Myocyte (in vitro differentiated cells): ENCODE results near the gene FKBP5. TPM values are rescaled to one million over a fixed set of nuclear protein-coding genes. Genes with fewer than 3 reads are reported as not detected.
"Not testable (repeated sequence)": the region's sequence is repeated elsewhere in the genome, so short reads cannot be mapped to it uniquely, and the experiment has no call there.

ENCODE experiments used
- DNase-seq: peaks from one replicate; pipeline ENCODE4 v3.0.0-alpha.2; 2012; ENCODE audit warnings: low read depth
- total RNA-seq: library from RNA; depleted of rRNA; stranded (reverse); fragments of >200 nt; gene quantifications from 2 replicates; pipeline ENCODE4 v1.2.3, GENCODE V29; 2014

FKBP5 gene
- total RNA-seq, 1 donor from 2014 or later = 13.4 TPM

DNA sequence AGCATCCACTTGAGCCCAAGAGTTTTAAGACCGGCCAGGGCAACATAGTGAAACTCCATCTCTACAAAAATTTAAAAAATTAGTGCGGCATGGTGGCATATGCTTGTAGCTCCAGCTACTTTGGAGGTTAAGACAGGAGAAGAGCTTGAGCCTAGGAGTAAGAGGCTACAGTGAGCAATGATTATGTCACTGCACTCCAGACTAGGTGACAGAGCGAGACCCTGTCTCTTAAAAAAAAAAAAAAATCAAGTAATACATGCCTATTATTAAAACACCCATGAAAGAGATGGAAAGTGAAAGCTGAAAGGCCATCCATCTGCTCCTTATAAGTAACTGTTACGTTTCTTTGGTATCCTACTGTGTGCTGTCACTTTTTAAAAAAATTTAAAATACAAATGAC lies 66.4 kb downstream of the FKBP5 start:
- DNase-seq = no peak

DNA sequence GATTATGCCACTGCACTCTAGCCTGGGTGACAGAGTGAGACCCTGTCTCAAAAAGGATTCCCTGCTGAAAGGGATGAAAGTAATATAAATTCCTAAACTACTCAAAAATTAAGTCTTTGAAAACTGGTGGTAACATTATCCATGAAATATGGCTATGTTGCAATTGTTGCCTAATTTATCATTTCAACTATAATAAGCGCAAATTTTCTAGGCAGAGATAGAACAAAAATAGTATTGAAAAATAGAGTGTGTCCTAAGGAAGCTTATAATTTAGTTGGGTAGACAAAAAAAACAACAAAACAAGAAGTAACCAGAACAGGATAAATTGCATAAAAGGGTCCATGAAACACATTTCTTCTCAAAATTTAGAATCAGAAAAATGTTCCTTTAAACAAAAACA lies 68.0 kb downstream of the FKBP5 start:
- no peak for DNase-seq

DNA sequence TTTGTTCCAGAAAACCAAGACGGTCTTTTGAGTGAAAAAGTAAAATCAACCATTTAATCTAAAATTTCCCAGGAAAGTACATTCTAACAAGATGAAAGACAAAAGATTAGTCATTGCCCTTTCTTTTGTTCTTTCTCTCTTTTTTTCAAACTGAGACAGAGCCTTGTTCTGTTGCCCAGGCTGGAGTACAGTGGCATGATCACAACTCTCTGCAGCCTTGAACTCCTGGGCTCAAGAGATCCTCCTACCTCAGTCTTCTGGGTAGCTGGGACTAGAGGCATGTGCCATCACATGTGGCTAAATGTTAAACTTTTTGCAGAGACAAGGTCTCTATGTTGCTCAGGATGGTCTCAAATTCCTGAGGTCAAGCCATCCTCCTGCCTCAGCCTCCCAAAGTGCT lies 75.0 kb downstream of the FKBP5 start:
- DNase-seq = no peak

DNA sequence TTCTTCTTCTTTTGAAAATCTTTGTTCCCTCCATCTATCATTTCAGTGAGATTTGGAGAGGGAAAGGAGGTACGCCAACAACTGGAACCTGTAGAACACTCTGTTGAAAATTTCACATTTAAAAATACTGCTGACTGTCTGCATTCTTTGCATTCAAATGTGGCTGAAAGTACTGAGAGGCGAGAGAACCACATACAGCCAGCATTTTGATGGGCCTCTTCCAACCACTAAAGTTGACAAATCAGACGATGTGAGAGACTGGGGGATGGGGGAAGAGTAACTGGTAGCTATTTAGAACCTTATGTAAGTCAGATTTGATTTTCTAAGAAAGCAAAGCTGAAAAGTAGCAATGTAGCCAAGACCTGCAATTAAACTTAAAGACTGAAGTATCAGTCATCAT lies 77.5 kb downstream of the FKBP5 start:
- DNase-seq = peak; percentile 56

DNA sequence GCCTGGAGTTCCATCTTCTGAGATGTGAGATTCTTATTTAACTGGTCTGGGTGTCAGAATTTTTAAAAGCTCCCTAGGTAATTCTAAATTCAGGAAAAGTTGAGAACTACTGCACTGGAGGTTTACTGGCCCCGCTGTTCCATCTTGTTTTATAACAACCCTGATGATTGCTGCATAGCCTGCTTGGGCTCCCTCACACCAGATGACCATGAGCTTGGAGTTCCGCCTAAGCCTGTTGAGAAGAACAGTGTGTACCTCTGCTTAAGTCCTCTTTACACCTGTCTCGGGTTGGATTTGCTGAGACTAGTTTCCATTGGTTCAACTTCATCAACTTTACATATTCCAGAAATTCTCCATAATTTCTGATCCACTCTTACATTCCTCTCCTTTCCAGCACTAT lies 77.9 kb downstream of the FKBP5 start:
- no peak for DNase-seq

DNA sequence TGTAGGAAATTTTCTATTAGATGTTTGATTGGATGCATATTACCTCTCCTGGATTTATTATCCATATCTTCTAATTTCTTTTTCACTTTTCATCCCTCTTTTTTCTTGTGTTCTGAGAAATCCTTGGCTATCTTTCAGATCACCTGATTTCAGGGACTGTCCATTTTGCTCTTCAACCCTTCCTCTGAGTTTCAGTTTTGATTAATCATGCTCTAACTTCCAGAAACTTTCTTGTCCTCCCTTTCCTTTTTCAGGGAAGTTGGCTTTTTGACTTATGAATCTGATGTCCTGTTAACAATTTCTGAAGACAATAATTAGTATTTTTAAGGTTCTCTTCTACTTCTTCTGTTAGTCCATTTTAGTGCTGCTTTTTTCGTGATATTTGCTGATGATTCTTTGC lies 79.1 kb downstream of the FKBP5 start:
- DNase-seq = no peak

DNA sequence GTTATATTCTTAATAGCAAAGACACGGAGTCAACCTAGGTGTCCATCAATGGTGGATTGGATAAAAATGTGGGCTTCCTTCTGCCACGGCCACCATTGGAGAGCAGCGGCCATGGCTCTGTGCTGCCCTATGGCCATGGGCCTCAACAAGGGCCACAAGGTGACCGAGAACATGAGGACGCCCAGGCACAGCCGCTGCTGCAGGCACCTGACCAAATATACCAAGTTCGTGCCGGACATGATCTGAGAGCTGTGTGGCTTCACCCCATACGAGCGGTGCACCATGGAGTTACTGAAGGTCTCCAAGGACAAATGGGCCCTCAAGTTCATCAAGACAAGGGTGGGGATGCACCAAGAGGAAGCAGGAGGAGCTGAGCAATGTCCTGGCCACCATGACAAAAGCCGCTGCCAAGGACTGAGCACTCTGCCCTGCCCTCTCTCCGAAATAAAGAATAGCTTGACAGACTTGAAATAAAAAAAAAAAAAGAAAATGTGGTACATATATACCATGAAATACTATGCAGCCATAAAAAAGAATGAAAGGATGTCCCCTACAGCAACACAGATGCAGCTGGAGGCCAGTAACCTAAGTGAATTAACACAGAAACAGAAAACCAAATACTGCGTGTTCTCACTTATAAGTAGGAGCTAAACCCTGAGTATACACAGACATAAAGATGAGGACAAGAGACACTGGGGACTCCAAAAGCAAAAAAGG lies 81.0 kb downstream of the FKBP5 start:
- DNase-seq = no peak

DNA sequence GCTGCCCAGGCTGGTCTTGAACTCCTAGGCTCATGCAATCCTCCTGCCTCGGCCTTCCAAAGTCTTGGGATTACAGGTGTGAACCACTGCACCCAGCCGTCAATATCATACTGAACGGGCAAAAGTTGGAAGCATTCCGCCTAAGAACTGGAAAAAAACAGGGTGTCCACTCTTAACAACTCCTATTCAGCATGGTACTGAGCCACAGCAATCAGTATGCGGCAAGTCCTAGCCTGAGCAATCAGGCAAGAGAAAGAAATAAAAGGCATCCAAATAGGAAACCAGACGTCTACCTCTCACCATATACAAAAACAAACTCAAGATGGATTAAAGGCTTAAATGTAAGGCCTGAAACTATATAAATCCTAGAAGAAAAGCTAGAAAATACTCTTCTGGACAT lies 83.1 kb downstream of the FKBP5 start:
- no peak for DNase-seq

DNA sequence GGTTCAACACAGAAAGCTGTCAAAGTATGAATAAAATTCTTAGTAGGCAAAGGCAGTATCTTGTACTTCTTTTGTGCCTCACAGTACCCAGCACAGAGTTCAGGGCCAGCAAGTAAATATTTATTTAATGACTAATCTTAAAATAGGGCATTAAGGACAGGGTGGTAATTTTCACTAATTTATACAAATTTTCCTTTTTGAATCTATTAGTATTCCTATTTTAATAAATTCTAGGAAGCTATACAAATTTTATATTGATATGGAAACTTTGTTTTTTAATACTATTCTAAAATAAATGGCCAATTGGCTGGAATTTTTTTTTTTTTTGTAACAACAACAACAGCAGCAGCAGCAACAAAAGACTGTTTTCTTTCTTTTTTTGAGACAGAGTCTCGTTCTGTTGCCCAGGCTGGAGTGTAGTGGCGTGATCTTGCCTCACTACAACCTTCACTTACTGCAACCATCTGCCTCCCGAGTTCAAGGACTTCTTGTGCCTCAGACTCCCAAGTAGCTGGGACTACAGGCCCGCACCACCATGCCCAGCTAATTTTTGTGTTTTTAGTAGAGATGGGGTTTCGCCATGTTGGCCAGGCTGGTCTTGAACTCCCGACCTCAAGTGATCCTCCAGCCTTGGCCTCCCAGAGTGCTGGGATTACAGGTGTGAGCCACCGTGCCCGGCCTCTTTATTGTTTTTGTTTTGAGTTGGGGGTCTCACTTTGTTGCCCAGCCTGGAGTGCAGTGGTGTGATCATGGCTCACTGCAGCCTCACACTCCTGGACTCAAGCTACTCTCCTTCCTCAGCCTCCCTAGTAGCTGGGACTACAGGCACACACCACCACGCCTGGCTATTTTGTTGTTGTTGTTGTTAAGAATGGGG lies 85.2 kb downstream of the FKBP5 start:
- no peak for DNase-seq

DNA sequence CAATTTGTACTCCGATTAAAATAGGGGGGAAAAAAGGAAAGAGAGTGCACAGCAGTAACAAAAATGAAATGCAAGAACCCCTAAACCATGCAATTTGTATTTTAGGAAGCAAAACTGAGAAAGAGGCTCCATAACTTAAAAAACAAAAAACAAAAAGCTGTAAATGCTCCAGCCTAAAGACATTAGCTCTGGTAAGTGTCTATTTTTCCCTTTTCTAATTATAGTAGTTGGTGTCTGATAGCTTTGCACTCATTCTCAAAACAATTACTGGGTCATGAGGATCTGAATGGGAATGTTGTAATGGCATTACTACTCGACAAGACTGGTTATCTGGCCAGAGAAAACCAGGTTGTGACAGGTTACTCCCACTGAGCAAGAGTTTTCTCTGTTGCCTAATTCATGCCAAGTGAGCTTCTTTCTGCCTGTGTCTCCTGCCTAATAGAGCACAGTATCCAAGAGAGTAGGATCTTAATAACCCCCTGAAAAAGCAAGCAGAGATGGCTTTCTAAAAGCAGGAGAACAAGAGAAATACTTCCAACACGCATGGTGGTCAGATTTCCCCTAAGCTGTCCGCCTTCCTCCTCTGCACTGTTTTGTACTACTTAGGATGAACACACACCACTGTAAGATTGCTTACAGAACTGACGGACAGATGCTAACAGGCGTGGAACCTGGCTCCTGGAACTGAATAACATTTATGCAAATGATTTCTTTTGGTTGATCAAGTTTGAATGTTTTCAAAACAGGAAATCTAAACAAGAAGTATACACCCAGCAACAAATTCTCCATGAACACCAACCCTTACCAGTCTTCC lies 86.4 kb downstream of the FKBP5 start:
- peak; percentile 68 for DNase-seq

DNA sequence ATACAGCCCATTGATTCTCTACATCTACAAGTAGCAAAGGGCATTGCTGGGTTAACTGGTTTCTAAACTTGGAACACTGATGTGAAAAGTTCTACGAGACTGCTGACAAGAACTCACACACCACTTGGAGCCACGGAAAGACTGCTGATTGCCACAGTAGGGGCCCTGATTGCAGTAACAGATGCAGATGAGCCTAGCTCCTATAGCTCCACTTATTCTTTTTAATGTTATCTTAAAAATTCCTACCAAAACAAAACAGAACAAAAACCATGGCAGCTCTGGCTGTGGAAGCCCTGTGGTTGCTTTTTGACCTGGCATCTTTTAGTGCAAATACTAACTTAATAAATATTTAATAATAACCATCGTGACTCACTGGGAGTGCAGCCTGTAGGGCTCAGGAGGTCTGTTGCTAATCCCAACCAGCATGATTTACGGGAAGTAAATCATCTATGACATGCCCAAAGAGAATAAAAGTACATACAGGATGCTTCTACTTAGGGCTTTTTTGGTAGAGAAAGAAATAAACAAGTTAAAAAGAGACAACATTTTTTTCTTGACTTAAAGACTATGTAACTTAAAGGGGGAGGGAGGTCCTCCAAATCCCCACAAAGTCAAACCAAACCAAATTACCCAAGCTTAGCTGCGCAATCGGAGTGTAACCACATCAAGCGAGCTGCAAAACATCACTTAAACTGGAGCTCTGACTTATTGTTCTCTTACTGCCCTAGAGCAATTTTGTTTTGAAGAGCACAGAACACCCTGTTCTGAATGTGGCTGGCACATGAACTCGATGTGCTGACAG lies 87.2 kb downstream of the FKBP5 start:
- DNase-seq = peak; percentile 72

DNA sequence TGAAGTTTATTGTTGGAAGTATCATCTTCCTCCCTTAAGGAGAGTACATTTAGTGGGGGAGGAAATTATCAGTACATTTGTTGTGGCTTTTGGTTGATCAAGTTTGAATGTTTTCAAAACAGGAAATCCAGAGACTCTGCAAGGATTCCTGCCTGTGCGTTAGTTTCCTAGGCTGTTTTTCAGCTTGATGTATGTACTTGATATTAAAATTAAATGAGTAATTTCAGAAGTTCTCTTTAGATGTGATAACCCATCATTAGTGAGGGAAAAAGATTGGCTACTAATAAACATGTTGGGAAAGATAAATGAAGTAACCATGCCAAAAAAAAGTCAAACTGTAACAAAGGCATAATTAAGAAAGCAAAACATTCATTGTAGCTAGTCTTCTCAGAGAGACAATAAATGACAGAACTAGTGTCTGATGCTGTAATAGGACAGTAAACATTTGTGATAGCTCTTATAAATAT lies 88.0 kb downstream of the FKBP5 start:
- no peak for DNase-seq

DNA sequence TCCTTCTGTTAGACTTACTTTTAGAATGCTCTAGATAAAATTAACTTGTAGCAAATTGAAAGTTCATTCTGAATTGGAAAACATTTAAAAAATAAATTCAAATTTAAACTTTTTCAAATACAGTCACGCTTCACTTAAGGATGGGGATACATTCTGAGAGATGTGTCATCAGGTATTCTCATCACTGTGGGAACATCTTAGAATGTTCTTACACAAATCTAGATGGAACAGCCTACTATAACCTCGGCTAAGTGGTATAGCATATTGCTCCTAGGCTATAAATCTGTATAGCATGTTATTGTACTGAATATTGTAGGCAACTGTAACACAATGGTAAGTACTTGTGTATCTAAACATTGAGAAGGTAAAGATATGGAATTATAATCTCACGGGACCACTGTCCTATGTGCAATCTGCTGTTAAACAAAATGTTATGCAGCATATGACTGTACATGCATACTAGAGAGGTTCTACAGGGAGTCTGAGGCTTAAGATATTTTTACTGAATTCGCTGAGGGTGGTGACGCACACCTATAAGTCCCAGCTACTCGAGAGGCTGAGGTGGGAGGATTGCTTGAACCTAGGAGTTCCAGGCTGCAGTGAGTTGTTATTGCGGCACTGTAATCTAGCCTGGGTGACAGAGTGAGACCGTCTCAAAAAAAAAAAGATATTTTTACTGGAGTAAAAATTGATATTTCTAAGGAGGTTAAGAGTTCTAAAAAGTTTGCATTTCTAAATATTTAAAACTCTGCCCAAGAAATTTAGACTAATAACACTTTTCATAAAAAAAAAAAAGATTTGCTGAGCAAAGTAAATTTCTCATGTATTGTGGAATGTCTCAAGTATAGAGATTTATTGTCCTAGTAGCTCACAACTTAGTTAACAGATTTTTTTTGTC lies 88.7 kb downstream of the FKBP5 start:
- DNase-seq = no peak

DNA sequence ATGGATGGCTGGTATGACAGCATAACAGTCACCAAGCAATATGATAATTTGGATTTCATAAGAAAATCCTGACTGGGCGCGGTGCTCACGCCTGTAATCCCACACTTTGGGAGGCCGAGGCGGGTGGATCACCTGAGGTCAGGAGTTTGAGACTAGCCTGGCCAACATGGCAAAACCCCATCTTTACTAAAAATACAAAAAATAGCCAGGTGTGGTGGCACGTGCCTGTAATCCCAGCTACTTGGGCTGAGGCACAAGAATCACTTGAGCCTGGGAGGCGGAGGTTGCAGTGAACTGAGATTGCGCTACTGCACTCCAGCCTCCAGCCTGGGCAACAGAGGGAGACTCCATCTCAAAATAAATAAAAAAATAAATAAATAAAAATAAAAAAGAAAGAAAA lies 90.1 kb downstream of the FKBP5 start:
- DNase-seq = not testable (repeated sequence)

DNA sequence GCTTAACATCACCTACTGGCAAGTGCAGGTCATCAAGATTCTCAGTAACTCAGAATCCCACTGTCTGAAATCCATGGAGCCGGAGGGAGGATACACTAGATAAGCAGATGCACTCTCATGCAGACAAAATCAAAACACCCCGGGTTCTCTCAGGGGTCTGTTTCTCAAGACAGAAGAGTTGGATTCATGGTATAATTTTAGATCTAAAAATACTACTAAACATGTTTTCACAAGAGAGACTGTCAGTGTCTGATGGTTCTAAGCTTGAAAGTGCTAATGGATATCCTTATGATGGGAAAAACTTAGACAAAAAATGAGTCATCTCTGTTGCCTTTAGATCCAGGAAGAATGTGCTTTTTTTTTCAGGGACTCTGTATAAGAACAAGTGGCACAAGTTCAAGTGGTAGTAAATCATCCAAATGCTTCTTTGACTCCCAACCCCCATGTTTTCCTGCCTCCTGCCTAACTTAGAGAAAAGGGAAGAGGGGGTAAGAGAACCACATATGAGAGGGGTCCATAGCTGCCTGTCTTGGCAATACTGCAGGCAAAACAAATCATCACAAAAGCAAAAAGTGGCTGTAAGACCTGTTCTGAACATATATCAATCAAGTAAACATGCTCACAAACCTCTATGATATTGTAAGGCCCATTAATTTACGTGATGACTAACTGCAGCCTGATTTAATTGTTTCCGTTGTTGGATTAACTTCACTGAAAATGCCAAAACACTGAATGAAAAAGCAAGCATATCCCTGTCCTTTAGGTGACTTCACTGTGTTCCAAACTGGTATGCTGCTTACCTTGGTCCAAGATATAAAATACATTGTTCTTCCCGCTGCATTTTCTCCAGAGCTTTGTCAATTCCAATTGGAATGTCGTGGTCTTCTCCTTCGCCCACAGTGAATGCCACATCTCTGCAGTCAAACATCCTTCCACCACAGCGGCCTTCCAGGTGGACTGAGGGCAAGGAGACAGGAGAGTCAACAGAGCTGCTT lies 92.0 kb downstream of the FKBP5 start:
- DNase-seq = peak; percentile 43

DNA sequence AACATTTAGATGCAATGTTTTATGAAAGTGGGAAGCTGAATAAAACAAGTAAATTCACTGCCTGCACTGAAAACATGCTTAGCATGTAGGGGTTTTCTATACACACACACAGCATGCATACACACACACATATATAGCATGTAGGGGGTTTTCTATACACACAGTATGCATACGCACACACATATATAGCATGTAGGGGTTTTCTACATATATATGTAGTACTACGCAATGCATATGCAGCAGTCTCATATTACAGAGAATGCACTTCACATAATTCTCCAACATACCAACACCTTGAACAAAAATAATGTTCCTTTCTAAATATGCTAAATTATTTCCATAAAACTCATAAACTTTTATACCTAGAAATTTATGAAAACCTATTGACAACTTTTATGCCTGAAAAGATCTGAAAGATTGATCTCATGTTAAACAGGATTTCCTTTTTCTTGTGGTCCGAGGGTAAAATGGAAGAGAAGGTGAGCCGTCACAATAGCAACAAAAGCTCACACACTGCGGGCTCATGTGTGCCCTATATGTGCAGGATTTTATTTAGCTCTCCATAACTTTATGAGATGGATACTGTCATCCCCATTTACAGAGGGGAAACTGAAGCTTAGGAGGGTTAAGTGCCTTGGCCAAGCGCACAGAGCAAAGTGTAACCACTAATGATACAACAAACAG lies 94.1 kb downstream of the FKBP5 start:
- DNase-seq = no peak

DNA sequence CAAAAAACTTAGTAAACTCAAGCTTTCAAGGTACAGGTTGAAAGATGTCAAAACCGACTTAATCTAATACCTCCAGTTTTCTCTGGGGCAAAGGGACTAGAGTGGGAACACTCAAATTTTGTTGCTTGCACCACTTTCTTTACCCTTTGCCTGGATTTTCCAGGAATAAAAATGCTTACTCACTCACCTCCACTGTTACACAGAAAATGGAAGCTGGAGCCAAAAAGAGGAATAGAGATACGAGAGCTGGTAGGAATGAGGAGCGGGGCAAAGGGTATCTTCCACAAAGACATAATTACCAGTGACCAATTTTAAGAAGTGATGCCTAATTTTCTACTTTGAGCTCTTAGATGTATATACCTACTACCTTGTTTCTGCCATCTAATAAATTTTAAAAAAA lies 96.5 kb downstream of the FKBP5 start:
- DNase-seq = no peak

DNA sequence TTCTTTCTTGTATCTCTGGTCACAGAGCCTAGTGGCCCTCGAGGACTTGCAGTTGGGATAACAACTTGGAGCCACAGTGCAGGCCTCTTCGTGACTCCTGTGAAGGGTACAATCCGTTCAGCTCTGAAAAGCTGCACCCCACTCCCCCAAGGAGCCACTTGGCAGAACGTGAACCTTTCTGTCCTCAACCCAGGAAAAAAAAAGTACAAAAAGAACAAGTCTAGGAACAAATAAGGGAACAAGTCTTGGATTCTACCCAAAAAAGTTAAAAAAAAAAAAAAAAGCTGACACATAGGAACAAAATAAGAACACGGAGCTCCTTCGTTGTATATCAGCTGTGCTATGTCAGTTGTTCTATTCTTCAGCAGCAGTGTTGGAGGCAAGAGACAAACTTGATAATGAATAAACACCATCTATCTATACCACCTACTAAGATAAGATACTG lies 98.1 kb downstream of the FKBP5 start:
- peak; percentile 47 for DNase-seq
